Endothelial cell (in vitro differentiated cells): ENCODE measurements around the gene GRAMD4. TPM values are rescaled to one million over a fixed set of nuclear protein-coding genes. Genes with fewer than 3 reads are reported as not detected.

Experiments used
- DNase-seq: peaks from one replicate; pipeline ENCODE4 v3.0.0; 2021; ENCODE audit warnings: low spot score
- H3K27ac Mint-ChIP-seq: one replicate; pipeline ENCODE4 v1.8.0; 2021; ENCODE audit warnings: mixed read lengths, inconsistent platforms; ENCODE audit not compliant: unreplicated experiment
- H3K27me3 Mint-ChIP-seq: one replicate; pipeline ENCODE4 v1.8.0; 2021; ENCODE audit warnings: mild to moderate bottlenecking, moderate library complexity, mixed read lengths, inconsistent platforms; ENCODE audit not compliant: unreplicated experiment
- H3K36me3 Mint-ChIP-seq: one replicate; pipeline ENCODE4 v1.8.0; 2021; ENCODE audit warnings: mild to moderate bottlenecking, low read depth, mixed read lengths, inconsistent platforms; ENCODE audit not compliant: unreplicated experiment
- H3K4me1 Mint-ChIP-seq: one replicate; pipeline ENCODE4 v1.8.0; 2021; ENCODE audit warnings: mild to moderate bottlenecking, mixed read lengths, inconsistent platforms; ENCODE audit not compliant: unreplicated experiment
- H3K4me3 Mint-ChIP-seq: one replicate; pipeline ENCODE4 v1.8.0; 2021; ENCODE audit warnings: mild to moderate bottlenecking, mixed read lengths, inconsistent platforms; ENCODE audit not compliant: unreplicated experiment
- H3K9me3 Mint-ChIP-seq: one replicate; pipeline ENCODE4 v1.8.0; 2021; ENCODE audit warnings: mixed read lengths, inconsistent platforms; ENCODE audit not compliant: unreplicated experiment
- CTCF ChIP-seq: fragments of 200-600 bp; sonication (generic); IDR thresholded peaks from one replicate; pipeline ENCODE4 v1.5.0; 2021; ENCODE audit warnings: antibody characterized with exemption; ENCODE audit not compliant: unreplicated experiment
- total RNA-seq: library from RNA; stranded (reverse); fragmentation: NEBNext Ultra II Directional; extraction: Animal tissue kit (Norgen Biotek cat#: 25700); gene quantifications from one replicate; pipeline ENCODE4 v1.2.1, GENCODE V29; 2021; ENCODE audit not compliant: unreplicated experiment

The GRAMD4 gene
- total RNA-seq, 1 donor from 2014 or later = 42.7 TPM

DNA sequence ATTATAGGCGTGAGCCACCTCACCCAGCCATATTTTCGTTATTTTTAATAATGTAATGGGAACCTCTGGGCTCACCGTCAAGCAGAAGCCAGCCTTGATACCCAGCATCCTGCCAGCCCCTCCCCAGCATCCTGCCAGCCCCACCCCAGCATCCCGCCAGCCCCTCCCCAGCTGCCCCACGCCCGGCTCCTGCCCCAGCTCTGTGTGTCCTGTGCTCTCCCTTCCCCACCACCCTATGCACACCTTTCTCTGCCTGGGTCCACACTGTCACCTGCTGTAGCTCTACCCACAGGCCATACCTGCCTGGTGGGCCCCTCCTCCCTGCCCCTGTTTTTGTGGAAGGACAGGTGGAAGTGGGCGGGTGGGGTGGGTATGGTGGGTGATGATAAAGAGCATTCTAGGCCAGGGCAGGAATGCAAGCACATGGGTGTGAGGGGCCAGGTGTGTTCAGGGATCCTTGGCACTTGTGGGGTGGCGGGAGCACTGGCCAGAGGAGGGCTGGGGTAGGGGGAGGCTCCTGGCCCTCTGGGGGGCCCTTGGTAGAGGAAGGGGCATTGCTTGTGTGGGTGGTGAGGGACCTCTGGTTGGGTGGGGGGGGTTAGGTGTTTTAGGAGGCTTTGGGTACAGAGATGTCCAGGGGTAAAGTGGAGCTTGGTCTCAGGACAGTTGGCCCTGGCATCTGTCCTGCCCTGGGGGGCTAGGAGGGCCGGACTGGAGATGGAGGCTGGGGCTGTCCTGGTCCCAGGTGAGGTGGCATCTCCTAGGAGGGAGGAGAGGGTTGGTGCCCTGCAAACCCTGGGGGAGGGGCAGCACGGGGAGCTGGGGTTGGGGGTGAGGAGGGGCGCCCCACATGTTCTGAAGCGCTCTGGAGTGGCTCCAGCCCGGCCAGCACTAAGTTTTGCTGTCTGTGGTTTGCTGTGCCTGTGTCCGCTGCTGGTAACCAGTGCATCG, 25.9 kb upstream of the GRAMD4 start:
- H3K27me3 Mint-ChIP-seq = no peaks in the 10 kb centered on the region
- DNase-seq = no peak
- no peaks in the 10 kb centered on the region for H3K4me1 Mint-ChIP-seq
- H3K27ac Mint-ChIP-seq = no peak overlapping the region
- no peak for TF ChIP-seq CTCF
- no peaks in the 10 kb centered on the region for H3K9me3 Mint-ChIP-seq
- no peaks in the 10 kb centered on the region for H3K36me3 Mint-ChIP-seq
- no peak overlapping the region for H3K4me3 Mint-ChIP-seq

- Mint-ChIP-seq H3K27ac (no peak overlapping the region), H3K4me1 (no peaks in the 10 kb centered on the region), H3K9me3 (no peaks in the 10 kb centered on the region), H3K27me3 (no peaks in the 10 kb centered on the region), H3K4me3 (no peak overlapping the region), H3K36me3 (no peaks in the 10 kb centered on the region)
- no peak for DNase-seq
- no peak for TF ChIP-seq CTCF
Observed at GRCh38 chr22:46594947-46595298, 25.3 kb upstream of the GRAMD4 start.

DNA sequence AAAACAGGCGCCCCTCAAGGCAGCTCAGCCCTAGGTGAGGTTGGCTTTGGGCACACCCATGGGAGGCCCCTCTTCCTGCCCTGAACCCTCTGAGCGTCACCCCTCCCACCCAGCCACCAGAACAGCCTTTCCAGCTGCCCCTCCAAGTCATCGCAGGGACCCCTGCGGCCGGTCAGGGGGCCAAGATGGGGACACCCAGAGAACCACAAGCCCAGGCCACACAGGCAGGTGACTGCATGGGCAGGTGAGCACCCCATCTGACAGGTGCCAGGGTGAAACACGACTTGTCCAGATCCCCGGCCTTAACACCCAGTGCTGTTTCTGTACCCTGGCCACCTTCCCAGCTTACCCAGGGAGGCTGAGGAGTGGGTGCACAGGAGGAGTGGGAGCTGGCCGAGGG, 24.6 kb upstream of the GRAMD4 start:
- Mint-ChIP-seq H3K4me3 (no peak overlapping the region), H3K36me3 (no peaks in the 10 kb centered on the region), H3K27ac (no peak overlapping the region), H3K9me3 (no peaks in the 10 kb centered on the region), H3K27me3 (no peaks in the 10 kb centered on the region), H3K4me1 (no peaks in the 10 kb centered on the region)
- no peak for TF ChIP-seq CTCF
- no peak for DNase-seq

DNA sequence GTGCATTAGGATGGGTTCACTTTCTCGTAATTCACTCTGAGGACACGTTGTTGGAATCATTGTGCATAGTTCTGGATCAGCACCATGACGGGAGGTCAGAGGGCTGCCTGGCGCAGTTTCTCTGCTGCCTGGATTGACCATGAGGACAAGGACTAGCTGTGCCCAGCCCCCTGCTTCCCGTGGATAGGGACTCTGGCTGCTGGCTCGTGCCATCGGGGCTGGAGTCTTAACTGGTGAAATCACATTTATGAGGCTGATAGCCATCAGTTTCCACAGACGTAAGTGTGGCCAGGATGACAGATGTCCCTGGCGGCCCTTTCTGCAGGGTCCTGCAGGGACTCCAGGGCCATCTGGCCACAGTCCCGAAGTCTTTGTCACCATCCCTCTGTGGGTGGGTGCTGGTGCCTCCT, 24.1 kb upstream of the GRAMD4 start:
- Mint-ChIP-seq H3K4me3 (no peak overlapping the region), H3K27me3 (no peaks in the 10 kb centered on the region), H3K27ac (no peak overlapping the region), H3K4me1 (no peaks in the 10 kb centered on the region), H3K9me3 (no peaks in the 10 kb centered on the region), H3K36me3 (no peaks in the 10 kb centered on the region)
- DNase-seq = no peak
- TF ChIP-seq CTCF = no peak

DNA sequence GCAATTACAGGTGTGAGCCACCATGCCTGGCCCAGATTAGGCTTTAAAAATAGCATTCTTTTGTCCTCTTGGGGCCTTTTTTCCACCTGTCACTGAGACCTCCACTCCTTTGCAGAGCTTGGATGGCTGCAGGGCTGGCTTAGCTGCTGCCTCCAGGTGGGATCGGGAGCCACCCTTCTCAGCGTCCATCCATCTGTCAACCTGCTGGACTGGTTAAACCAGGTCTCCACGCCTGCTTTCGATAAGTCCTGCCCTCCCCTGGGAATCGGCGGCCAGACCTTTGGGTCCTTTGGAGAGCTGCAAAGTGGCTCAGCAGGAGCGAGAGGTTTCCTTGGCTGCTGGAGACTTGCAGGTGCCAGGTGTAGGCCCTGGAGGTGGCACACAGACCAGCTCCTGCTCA, 23.4 kb upstream of the GRAMD4 start:
- H3K4me3 Mint-ChIP-seq = no peak overlapping the region
- no peaks in the 10 kb centered on the region for H3K36me3 Mint-ChIP-seq
- no peak for TF ChIP-seq CTCF
- no peaks in the 10 kb centered on the region for H3K27me3 Mint-ChIP-seq
- no peak for DNase-seq
- no peak overlapping the region for H3K27ac Mint-ChIP-seq
- H3K9me3 Mint-ChIP-seq = no peaks in the 10 kb centered on the region
- no peaks in the 10 kb centered on the region for H3K4me1 Mint-ChIP-seq
